Vagina (tissue), 2 donors: ENCODE measurements around the gene SPOP.

Source experiments
- CTCF ChIP-seq, 3 experiments: fragments of 450-650 bp in 2 of 3; fragments of 200-600 bp in 1 of 3; sonication (generic) in 1 of 3; IDR thresholded peaks; one replicate each; pipeline ENCODE4 v1.5.1; 2017 to 2019; ENCODE audit warnings: antibody characterized with exemption in 3 of 3, mild to moderate bottlenecking in 2 of 3, moderate library complexity in 2 of 3
- POLR2A ChIP-seq, 2 donors: fragments of 450-650 bp; IDR thresholded peaks; one replicate each; pipeline ENCODE4 v1.6.1; 2017; ENCODE audit warnings: antibody characterized with exemption in 2 of 2, mild to moderate bottlenecking in 2 of 2, moderate library complexity in 2 of 2

GRCh38 chr17:49637739-49638138 is 40.2 kb downstream of the SPOP start:
- no peak for TF ChIP-seq CTCF (IDR thresholded peaks at IDR 0.05)
- TF ChIP-seq POLR2A (IDR thresholded peaks at IDR 0.05), result no peak
